SK-N-SH (cell line): ENCODE results near the gene COPS7A. TPM values are rescaled to one million over a fixed set of nuclear protein-coding genes. Genes with fewer than 3 reads are reported as not detected.

Source experiments
- CTCF ChIA-PET: fragments of 300-600, 350-600 bp; formaldehyde crosslinking; extraction: SDS; loops from one replicate; lab custom pipeline; 2021; lab: Yijun Ruan, JAX
- POLR2A ChIA-PET: fragments of 350-600 bp; sonication (Branson Sonifier 250); formaldehyde crosslinking; extraction: SDS; loops from one replicate; lab custom pipeline; 2020; ENCODE audit warnings: antibody characterized with exemption, inconsistent platforms; lab: Yijun Ruan, JAX
- DNase-seq: peaks from one replicate; pipeline ENCODE4 v3.0.0; 2012
- H2AFZ ChIP-seq: fragments of 200-600 bp; sonication (generic); 2 replicates; pipeline ENCODE4 v1.8.1; 2016; ENCODE audit warnings: antibody characterized with exemption, mild to moderate bottlenecking, low read depth
- H3F3A ChIP-seq: fragments of 200-600 bp; sonication (generic); replicated peaks from 2 replicates; pipeline ENCODE3; 2016; ENCODE audit warnings: antibody characterized with exemption, mild to moderate bottlenecking; ENCODE audit not compliant: insufficient read depth
- H3K27ac ChIP-seq, 2 experiments: fragments of 200-500 bp in 1 of 2; fragments of 200-600 bp in 1 of 2; sonication (Bioruptor generic) in 1 of 2; sonication (generic), shearing (Covaris generic) in 1 of 2; 2 replicates each; pipeline versions ENCODE4 v1.5.1 to v1.6.1; 2014 to 2016; ENCODE audit warnings: low read depth in 2 of 2, inconsistent platforms in 1 of 2, low read length in 1 of 2, mild to moderate bottlenecking in 1 of 2, mixed read lengths in 1 of 2
- H3K27me3 ChIP-seq: fragments of 200-600 bp; sonication (generic), shearing (Covaris generic); 2 replicates; pipeline ENCODE4 v1.6.1; 2016; ENCODE audit warnings: mixed run types; ENCODE audit not compliant: insufficient read depth
- H3K36me3 ChIP-seq, 2 experiments: fragments of 200-500 bp in 1 of 2; fragments of 200-600 bp in 1 of 2; sonication (Bioruptor generic) in 1 of 2; sonication (generic) in 1 of 2; replicated peaks in 1 of 2; 2 replicates each; pipeline versions ENCODE3 to v1.5.1; 2014 to 2016; ENCODE audit warnings: low read length in 1 of 2, mild to moderate bottlenecking in 1 of 2; ENCODE audit not compliant: insufficient read depth in 2 of 2, control insufficient read depth in 1 of 2
- H3K4me1 ChIP-seq, 2 experiments: fragments of 200-500 bp in 1 of 2; fragments of 200-600 bp in 1 of 2; sonication (Bioruptor generic) in 1 of 2; sonication (generic), shearing (Covaris generic) in 1 of 2; 2 replicates each; pipeline versions ENCODE4 v1.5.1 to v1.6.1; 2014 to 2016; ENCODE audit warnings: low read depth in 1 of 2, low read length in 1 of 2, mixed run types in 1 of 2; ENCODE audit not compliant: insufficient read depth in 2 of 2, control insufficient read depth in 1 of 2
- H3K4me2 ChIP-seq: fragments of 200-600 bp; sonication (generic), shearing (Covaris generic); 2 replicates; pipeline ENCODE4 v1.6.1; 2017; ENCODE audit warnings: mixed run types
- H3K4me3 ChIP-seq, 2 experiments: fragments of 200-500 bp in 1 of 2; fragments of 200-600 bp in 1 of 2; sonication (Bioruptor generic) in 1 of 2; sonication (generic), shearing (Covaris generic) in 1 of 2; 2 replicates each; pipeline versions ENCODE4 v1.5.1 to v1.8.1; 2014 to 2016; ENCODE audit warnings: low read depth in 2 of 2, inconsistent platforms in 1 of 2, low read length in 1 of 2, mild to moderate bottlenecking in 1 of 2, mixed read lengths in 1 of 2, moderate library complexity in 1 of 2
- H3K79me2 ChIP-seq: fragments of 200-600 bp; sonication (generic); 2 replicates; pipeline ENCODE4 v1.8.1; 2017; ENCODE audit warnings: mild to moderate bottlenecking; ENCODE audit not compliant: insufficient read depth
- H3K9ac ChIP-seq: fragments of 200-600 bp; sonication (generic); 2 replicates; pipeline ENCODE4 v1.6.1; 2017; ENCODE audit warnings: mixed run types
- H3K9me2 ChIP-seq: fragments of 200-600 bp; sonication (generic); 2 replicates; pipeline ENCODE4 v1.6.1; 2017; ENCODE audit warnings: mixed run types
- H3K9me3 ChIP-seq: fragments of 200-600 bp; sonication (generic); 2 replicates; pipeline ENCODE4 v1.6.1; 2017; ENCODE audit warnings: mixed run types, mild to moderate bottlenecking, moderate library complexity
- H4K20me1 ChIP-seq: fragments of 200-600 bp; sonication (generic); 2 replicates; pipeline ENCODE4 v1.6.1; 2017; ENCODE audit warnings: mild to moderate bottlenecking, mixed run types; ENCODE audit not compliant: insufficient read depth
- CHD2 ChIP-seq: fragments of 150-350 bp; IDR thresholded peaks from 2 replicates; pipeline ENCODE4 v1.6.1; 2018; ENCODE audit warnings: low read length; ENCODE audit not compliant: partially characterized antibody
- ELF1 ChIP-seq: IDR thresholded peaks from 2 replicates; pipeline ENCODE4 v1.4.0; 2012
- FOXJ3 ChIP-seq: sonication (generic); formaldehyde crosslinking; IDR thresholded peaks from 2 replicates; pipeline ENCODE4 v1.5.1; 2020; ENCODE audit warnings: mild to moderate bottlenecking, missing genetic modification reagents
- FOXM1 ChIP-seq: IDR thresholded peaks from 2 replicates; pipeline ENCODE4 v1.4.0; 2012; ENCODE audit warnings: low read depth, mild to moderate bottlenecking
- GABPA ChIP-seq: IDR thresholded peaks from 2 replicates; pipeline ENCODE4 v1.4.0; 2012; ENCODE audit warnings: low read depth, mild to moderate bottlenecking
- JUND ChIP-seq: IDR thresholded peaks from 2 replicates; pipeline ENCODE4 v1.4.0; 2012
- MXI1 ChIP-seq: IDR thresholded peaks from 2 replicates; pipeline ENCODE4 v1.6.1; 2012; ENCODE audit warnings: mild to moderate bottlenecking, low read depth, low read length, improper control_type of control experiment
- NFIC ChIP-seq: IDR thresholded peaks from 2 replicates; pipeline ENCODE4 v1.4.0; 2012; ENCODE audit warnings: borderline replicate concordance
- POLR2AphosphoS5 ChIP-seq: IDR thresholded peaks from 2 replicates; pipeline ENCODE4 v1.6.1; 2012; ENCODE audit warnings: low read depth, low read length
- RFX5 ChIP-seq: IDR thresholded peaks from 2 replicates; pipeline ENCODE4 v1.6.1; 2012; ENCODE audit warnings: mild to moderate bottlenecking, improper control_type of control experiment, low read length
- SMC3 ChIP-seq: IDR thresholded peaks from 2 replicates; pipeline ENCODE4 v1.6.1; 2012; ENCODE audit warnings: low read depth, low read length, improper control_type of control experiment
- TAF1 ChIP-seq: IDR thresholded peaks from 2 replicates; pipeline ENCODE4 v1.6.1; 2012; ENCODE audit warnings: low read depth, mild to moderate bottlenecking, low read length, moderate library complexity, borderline replicate concordance
- TCF12 ChIP-seq: IDR thresholded peaks from 2 replicates; pipeline ENCODE4 v1.4.0; 2012
- YY1 ChIP-seq: IDR thresholded peaks from 2 replicates; pipeline ENCODE4 v1.4.0; 2012; ENCODE audit warnings: low read depth, mild to moderate bottlenecking
- WGBS: methylation state at CpG from one replicate; pipeline ENCODE4 v1.1.6; 2017; ENCODE audit warnings: low lambda C conversion rate; 5-methylcytosine and 5-hydroxymethylcytosine counted together
- polyA plus RNA-seq, 3 experiments: library from polyadenylated mRNA; depleted of rRNA; stranded (reverse); fragments of >200 nt; gene quantifications; 2 replicates each; pipeline ENCODE4 v1.2.3, GENCODE V29; 2012
- TF ChIP-seq, protein P1 (sequence below): IDR thresholded peaks from 2 replicates; pipeline ENCODE4 v1.4.0; 2012; ENCODE audit warnings: low read depth, borderline replicate concordance
- TF ChIP-seq, protein P2 (sequence below): IDR thresholded peaks from 2 replicates; pipeline ENCODE4 v1.6.1; 2012; ENCODE audit warnings: mild to moderate bottlenecking, low read depth, low read length, moderate library complexity
- TF ChIP-seq, protein P3 (sequence below): IDR thresholded peaks from 2 replicates; pipeline ENCODE4 v1.4.0; 2012; ENCODE audit warnings: low read depth
- TF ChIP-seq, protein P4 (sequence below): IDR thresholded peaks from 2 replicates; pipeline ENCODE4; 2012
- TF ChIP-seq, protein P5 (sequence below): fragments of 150-350 bp; IDR thresholded peaks from 2 replicates; pipeline ENCODE4 v1.6.1; 2016; ENCODE audit warnings: mild to moderate bottlenecking, low read depth, low read length
- TF ChIP-seq, protein P6 (sequence below): IDR thresholded peaks from 2 replicates; pipeline ENCODE4 v1.4.0; 2012; ENCODE audit warnings: low read depth, borderline replicate concordance

Gene COPS7A, protein sequence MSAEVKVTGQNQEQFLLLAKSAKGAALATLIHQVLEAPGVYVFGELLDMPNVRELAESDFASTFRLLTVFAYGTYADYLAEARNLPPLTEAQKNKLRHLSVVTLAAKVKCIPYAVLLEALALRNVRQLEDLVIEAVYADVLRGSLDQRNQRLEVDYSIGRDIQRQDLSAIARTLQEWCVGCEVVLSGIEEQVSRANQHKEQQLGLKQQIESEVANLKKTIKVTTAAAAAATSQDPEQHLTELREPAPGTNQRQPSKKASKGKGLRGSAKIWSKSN
- 191 and 231 TPM in 2 replicates for polyA plus RNA-seq (2012; rRNA removed)
- polyA plus RNA-seq (2012; cell fraction: cytosol; rRNA removed), result 134 and 163 TPM in 2 replicates
- 340 and 362 TPM in 2 replicates for polyA plus RNA-seq (2012; cell fraction: nucleus; rRNA removed)

DNA sequence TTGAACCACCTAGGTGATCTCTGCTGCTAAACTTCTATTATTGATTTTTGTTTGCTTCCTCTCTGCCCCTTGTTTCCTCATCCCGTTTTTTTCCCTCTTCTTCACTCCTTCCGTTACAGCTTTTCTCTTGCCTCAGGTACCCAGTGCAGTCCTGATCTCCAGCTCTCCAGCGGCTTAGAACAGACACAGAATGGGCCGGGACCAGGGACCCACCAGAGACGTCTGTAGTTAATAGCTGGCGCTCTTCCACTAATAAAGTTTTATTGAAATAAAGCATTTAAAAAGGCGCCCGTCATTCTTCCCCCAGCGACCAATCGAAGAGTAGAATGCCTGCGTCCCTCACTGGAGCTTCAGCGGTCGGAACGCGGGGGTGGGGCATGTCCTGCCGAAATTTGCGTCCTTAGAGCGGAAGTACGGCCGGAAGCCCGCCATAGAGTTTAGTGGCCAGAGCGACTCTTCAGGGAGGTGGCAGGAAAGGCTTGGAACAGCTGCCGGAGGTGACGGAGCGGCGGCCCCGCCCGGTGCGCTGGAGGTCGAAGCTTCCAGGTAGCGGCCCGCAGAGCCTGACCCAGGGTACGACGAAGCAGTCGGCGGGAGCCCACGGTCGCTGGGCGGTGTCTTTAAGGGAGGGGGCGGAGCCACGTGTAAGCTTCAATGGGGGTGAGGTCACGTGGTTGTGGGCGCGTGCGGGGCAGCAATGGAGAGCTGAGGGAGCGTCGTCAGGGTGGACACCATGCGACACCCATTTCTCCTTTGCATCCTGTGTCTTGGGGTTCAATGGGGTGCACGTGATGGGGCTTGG lies at the start of gene COPS7A:
Gene COPS7A, plus strand, starts transcription at position 440 of the 802 bp plus-strand sequence. CDS start 611 bp downstream, outside the sequence.
- H3K9me3 ChIP-seq, result no peaks in the 10 kb centered on the region
- H3K9ac ChIP-seq, result peak within 1 kb of the TSS; percentile 66
- H3F3A ChIP-seq, result peaks cover 17% of the 10 kb centered on the region
- H3K27me3 ChIP-seq, result no peaks in the 10 kb centered on the region
- ChIA-PET POLR2A (interaction anchor here (0.6 to 2.6 kb wide), 24 partner anchors 9 to 220 kb away, joined by 3 to 50 read pairs (median 4); partner anchors contain the start of genes C12orf57, CDCA3, GAPDH and MLF2), CTCF (interaction anchor here (0.6 to 3.3 kb wide), 17 partner anchors 10 to 259 kb away, joined by 3 to 20 read pairs (median 4); partner anchors contain the start of genes C12orf57, MLF2, PTMS and RNU7-1)
- no peaks in the 10 kb centered on the region for H4K20me1 ChIP-seq
- peaks cover 17% of the 10 kb centered on the region; the same call in 1 of the 2 replicates for H3K79me2 ChIP-seq
- peaks cover 9 to 15% of the 10 kb centered on the region in 2 experiments for H3K36me3 ChIP-seq
- H2AFZ ChIP-seq, result peak within 1 kb of the TSS; percentile 97
- DNase-seq, result peak; percentile 96
- H3K27ac ChIP-seq, result peak within 1 kb of the TSS; percentile 84 to 87
- peaks cover 0 to 9% of the 10 kb centered on the region in 2 experiments; a peak in 1 of 4 replicates for H3K4me1 ChIP-seq
- H3K4me2 ChIP-seq, result peak within 1 kb of the TSS; percentile 86
- no peaks in the 10 kb centered on the region for H3K9me2 ChIP-seq
- peak within 1 kb of the TSS; percentile 57 to 65 for H3K4me3 ChIP-seq
- WGBS, result 2% methylated on average over 15 of the region's 49 CpGs
- peak; percentile 30; the same call in 1 of the 2 replicates for TF ChIP-seq TCF12
- peak; percentile 58 for TF ChIP-seq TAF1
- TF ChIP-seq, protein P1, sequence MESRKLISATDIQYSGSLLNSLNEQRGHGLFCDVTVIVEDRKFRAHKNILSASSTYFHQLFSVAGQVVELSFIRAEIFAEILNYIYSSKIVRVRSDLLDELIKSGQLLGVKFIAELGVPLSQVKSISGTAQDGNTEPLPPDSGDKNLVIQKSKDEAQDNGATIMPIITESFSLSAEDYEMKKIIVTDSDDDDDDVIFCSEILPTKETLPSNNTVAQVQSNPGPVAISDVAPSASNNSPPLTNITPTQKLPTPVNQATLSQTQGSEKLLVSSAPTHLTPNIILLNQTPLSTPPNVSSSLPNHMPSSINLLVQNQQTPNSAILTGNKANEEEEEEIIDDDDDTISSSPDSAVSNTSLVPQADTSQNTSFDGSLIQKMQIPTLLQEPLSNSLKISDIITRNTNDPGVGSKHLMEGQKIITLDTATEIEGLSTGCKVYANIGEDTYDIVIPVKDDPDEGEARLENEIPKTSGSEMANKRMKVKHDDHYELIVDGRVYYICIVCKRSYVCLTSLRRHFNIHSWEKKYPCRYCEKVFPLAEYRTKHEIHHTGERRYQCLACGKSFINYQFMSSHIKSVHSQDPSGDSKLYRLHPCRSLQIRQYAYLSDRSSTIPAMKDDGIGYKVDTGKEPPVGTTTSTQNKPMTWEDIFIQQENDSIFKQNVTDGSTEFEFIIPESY, result peak; percentile 67; the same call in 1 of the 2 replicates
- TF ChIP-seq, protein P2, sequence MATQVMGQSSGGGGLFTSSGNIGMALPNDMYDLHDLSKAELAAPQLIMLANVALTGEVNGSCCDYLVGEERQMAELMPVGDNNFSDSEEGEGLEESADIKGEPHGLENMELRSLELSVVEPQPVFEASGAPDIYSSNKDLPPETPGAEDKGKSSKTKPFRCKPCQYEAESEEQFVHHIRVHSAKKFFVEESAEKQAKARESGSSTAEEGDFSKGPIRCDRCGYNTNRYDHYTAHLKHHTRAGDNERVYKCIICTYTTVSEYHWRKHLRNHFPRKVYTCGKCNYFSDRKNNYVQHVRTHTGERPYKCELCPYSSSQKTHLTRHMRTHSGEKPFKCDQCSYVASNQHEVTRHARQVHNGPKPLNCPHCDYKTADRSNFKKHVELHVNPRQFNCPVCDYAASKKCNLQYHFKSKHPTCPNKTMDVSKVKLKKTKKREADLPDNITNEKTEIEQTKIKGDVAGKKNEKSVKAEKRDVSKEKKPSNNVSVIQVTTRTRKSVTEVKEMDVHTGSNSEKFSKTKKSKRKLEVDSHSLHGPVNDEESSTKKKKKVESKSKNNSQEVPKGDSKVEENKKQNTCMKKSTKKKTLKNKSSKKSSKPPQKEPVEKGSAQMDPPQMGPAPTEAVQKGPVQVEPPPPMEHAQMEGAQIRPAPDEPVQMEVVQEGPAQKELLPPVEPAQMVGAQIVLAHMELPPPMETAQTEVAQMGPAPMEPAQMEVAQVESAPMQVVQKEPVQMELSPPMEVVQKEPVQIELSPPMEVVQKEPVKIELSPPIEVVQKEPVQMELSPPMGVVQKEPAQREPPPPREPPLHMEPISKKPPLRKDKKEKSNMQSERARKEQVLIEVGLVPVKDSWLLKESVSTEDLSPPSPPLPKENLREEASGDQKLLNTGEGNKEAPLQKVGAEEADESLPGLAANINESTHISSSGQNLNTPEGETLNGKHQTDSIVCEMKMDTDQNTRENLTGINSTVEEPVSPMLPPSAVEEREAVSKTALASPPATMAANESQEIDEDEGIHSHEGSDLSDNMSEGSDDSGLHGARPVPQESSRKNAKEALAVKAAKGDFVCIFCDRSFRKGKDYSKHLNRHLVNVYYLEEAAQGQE, result 0 out of 2 replicates have a peak, but pooled peaks have one; percentile 31
- peak; percentile 97 for TF ChIP-seq MXI1
- peak; percentile 80 for TF ChIP-seq CHD2
- TF ChIP-seq ELF1, result peak; percentile 91
- peak; percentile 70 for TF ChIP-seq YY1
- TF ChIP-seq, protein P3, sequence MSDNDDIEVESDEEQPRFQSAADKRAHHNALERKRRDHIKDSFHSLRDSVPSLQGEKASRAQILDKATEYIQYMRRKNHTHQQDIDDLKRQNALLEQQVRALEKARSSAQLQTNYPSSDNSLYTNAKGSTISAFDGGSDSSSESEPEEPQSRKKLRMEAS, result peak; percentile 100
- TF ChIP-seq, protein P4, sequence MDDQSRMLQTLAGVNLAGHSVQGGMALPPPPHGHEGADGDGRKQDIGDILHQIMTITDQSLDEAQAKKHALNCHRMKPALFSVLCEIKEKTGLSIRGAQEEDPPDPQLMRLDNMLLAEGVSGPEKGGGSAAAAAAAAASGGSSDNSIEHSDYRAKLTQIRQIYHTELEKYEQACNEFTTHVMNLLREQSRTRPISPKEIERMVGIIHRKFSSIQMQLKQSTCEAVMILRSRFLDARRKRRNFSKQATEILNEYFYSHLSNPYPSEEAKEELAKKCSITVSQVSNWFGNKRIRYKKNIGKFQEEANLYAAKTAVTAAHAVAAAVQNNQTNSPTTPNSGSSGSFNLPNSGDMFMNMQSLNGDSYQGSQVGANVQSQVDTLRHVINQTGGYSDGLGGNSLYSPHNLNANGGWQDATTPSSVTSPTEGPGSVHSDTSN, result peak; percentile 93
- peak; percentile 57 for TF ChIP-seq POLR2AphosphoS5
- TF ChIP-seq NFIC, result no peak
- TF ChIP-seq FOXM1, result no peak
- TF ChIP-seq, protein P5, sequence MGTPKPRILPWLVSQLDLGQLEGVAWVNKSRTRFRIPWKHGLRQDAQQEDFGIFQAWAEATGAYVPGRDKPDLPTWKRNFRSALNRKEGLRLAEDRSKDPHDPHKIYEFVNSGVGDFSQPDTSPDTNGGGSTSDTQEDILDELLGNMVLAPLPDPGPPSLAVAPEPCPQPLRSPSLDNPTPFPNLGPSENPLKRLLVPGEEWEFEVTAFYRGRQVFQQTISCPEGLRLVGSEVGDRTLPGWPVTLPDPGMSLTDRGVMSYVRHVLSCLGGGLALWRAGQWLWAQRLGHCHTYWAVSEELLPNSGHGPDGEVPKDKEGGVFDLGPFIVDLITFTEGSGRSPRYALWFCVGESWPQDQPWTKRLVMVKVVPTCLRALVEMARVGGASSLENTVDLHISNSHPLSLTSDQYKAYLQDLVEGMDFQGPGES, result no peak
- TF ChIP-seq JUND, result no peak
- peak; percentile 68; the same call in 1 of the 2 replicates for TF ChIP-seq RFX5
- TF ChIP-seq, protein P6, sequence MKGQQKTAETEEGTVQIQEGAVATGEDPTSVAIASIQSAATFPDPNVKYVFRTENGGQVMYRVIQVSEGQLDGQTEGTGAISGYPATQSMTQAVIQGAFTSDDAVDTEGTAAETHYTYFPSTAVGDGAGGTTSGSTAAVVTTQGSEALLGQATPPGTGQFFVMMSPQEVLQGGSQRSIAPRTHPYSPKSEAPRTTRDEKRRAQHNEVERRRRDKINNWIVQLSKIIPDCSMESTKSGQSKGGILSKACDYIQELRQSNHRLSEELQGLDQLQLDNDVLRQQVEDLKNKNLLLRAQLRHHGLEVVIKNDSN, result peak; percentile 93
- TF ChIP-seq GABPA, result peak; percentile 98
- TF ChIP-seq FOXJ3 (CRISPR knock-in tag), result peak; percentile 62; the same call in 1 of the 2 replicates
- 0 out of 2 replicates have a peak, but pooled peaks have one; percentile 11 for TF ChIP-seq SMC3
